Activated CD8-positive, alpha-beta memory T cell treated with anti-CD3 and anti-CD28 coated beads, Interleukin-2, amount 50 U/mL, for 1 hour (primary cell): ENCODE measurements around the gene LRRC55.

Experiments
- DNase-seq: peaks from one replicate; pipeline ENCODE4 v3.0.0-alpha.2; 2020; ENCODE audit errors: extremely low read depth

Gene LRRC55

GRCh38 chr11:57181678-57182305 lies at the start of gene LRRC55:
Gene LRRC55 (plus strand): TSS chr11:57181953. CDS start chr11:57182023, 70 bp downstream.
- DNase-seq, result no peak

DNA sequence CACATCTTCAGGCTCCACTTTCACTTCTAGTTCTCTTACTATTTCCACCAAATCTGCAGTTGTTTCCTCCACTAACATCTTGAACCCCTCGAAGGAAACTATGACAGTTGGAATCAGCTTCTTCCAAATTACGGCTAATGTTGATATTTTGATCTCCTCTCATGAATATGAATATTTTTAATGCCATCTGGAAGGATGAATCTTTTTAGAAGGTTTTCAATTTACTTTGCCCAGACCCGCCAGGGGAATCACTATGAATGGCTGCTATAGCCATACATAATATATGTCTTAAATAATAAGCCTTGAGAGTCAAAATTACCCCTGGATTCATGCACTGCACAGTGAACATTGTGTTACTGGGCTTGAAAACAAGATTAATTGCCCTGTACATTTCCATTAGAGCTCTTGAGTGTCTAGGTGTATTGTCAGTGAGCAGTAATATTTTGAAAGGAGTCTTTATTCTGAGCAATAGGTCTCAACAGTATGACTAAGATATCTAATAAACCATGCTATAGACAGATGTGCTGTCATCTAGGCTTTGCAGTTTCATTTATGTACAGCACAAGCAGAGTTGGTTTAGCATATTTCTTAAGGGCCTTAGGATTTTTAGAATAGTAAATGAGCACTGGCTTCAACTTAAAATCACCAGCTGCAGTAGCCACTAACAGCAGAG lies 48.3 kb upstream of the LRRC55 start:
- no peak for DNase-seq

DNA sequence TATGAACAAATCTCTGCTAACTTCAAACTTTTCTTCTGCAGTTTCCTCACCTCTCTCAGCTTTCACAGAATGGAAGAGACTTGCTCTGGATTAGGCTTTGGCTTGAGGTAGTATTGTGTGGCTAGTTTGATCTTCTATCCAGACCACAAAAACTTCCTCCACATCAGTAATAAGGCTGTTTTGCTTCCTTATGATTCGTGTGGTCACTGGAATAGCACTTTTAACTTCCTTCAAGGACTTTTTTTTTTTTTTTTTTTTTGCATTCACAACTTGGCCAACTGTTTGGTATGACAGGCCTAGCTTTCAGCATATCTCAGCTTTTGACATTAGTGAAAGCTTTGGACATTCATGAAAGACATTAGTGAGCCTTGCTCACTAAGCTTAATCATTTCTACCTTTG lies 47.5 kb upstream of the LRRC55 start:
- DNase-seq, result no peak

GRCh38 chr11:57135020-57135751 lies 46.6 kb upstream of the LRRC55 start:
- DNase-seq, result no peak

- no peak for DNase-seq
Observed at GRCh38 chr11:57140568-57140967, 41.2 kb upstream of the LRRC55 start.

- DNase-seq, result no peak
Observed at GRCh38 chr11:57143459-57143858, 38.3 kb upstream of the LRRC55 start.

GRCh38 chr11:57144075-57144474 lies 37.7 kb upstream of the LRRC55 start:
- DNase-seq, result no peak

- no peak for DNase-seq
Observed at GRCh38 chr11:57144531-57145320, 37.0 kb upstream of the LRRC55 start.

GRCh38 chr11:57146301-57146700 lies 35.5 kb upstream of the LRRC55 start:
- no peak for DNase-seq

DNA sequence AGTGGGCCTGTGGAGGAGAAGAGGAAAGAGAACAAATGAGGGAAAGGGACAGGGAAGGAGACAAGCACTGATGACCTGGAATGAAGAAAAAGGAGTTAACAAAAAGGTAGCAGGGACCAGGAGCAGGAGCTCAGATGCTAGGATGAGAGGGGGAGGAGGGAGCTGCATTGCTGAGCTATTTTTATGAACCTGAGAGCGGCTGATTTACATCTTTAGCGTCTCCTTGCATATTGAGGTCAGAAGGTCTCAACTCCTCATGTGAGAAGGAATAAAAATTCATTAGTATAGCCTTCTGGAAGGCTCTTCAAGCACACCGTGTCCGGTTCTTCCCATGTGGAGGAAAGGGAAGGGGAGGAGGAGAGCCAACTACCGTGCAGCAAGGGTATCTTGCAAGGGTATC lies 33.1 kb upstream of the LRRC55 start:
- DNase-seq, result no peak

DNA sequence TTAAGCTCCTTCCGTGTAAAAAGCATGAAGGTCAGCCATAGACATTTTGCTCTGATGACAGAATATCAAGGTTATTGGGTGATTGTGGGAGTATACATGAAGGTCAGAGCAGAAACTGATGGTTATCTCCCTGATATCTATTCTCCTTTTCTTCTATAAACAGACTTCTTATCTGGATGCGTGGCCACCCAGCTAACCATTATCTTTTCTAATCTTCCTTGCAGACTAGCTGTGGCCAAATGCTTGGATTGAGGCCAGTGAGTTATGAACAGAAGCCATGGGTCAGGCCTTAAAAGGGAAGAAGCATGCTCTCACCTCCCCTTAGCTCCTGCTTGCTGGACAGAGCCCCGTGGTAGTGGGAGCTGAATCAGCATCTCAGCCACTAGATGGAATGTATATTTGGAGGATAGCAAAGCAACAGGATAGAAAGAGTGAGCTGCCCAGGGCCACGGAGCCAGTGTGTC lies 31.3 kb upstream of the LRRC55 start:
- DNase-seq, result no peak

DNA sequence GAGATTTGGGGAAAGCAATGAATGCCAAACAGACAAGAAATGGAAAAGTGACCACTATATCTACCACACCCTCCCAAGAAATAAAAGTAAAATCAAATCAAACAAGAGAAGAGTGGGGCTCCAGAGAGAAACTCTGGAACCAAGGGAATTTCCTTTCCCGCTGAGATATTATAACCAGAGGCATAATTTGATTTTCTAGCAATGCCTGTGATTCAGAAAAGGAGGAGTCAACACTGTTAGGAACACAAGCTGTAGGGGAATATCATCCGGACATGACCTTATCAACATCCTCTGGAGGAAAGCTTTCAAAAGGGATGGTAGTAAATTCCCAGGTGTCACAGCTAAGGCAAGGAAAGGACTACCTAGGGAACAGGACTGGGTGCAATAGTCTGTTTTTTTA lies 29.6 kb upstream of the LRRC55 start:
- no peak for DNase-seq

DNA sequence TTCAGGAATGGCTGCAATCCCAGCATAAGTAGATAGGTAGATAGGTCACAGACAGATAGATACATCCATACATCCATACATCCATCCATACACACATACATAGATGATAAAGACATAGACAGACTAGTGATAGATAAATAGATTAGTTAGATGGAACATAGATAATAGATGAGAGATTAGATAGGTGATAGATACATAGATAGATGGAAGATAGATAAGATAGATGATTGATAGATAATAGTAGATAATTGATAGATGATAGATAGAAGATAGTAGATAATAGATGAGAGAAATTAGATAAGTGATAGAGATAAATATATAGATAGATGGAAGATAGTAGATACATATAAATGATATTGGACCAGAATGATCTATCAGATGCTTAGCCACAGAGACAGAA lies 28.3 kb upstream of the LRRC55 start:
- DNase-seq, result no peak

DNA sequence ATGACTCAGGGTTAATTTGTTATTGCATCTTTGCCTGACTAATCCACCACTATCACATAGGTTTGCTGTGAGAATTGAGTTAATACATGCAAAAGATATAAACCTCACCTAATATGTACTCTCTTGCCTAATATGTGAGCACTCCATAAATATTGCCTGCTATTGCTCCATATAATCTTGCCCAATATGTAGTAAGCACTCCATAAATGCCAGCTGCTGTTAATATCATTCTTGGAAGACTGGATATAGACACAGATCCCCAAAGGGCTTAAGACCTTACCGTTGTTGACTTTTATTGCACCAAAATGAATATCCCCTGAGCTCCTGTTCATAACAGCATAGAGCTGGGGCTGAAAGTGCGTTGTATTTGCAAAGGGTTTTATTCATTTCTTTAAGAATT lies 27.0 kb upstream of the LRRC55 start:
- no peak for DNase-seq

- DNase-seq, result no peak
Observed at GRCh38 chr11:57155400-57155799, 26.4 kb upstream of the LRRC55 start.

- DNase-seq, result no peak
Observed at GRCh38 chr11:57155838-57156607, 25.7 kb upstream of the LRRC55 start.

DNA sequence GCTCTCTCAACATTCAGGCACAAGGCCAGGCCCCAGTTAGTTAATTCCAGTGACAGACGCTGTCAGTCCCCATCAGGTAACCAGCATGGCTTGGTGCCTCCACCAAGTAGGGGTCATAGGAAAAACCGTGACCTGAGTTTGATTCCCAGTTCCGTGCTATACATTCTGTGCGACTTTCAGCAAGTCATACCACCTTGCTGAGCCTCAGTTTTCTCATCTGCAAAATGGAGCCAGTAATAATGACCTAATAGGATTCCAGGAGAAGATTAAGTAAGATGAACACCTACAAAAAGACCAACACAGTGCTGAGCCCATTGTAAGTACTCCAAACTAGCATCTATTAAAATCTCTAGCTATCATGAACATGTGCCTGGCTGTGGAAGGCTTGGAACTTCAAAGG lies 24.8 kb upstream of the LRRC55 start:
- no peak for DNase-seq

DNA sequence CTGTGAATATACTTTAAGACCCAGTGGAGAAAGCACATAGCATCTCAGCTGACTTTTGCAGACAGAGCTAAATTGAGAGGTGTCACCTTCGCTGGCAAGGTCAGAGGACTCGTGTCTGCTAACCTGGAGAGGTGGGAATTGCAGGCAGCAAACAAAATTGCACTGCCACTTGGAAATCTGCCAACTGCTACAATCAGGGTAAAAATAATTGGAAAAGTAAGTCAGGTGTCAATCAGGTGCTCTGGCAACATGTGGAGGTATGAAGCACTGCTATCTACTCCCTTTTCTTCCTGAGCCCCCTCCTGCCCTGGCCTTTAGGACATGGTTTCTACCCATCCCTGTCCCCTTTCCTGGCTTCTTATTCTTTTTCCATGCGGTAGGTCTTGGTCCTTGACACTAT lies 24.1 kb upstream of the LRRC55 start:
- DNase-seq, result no peak

GRCh38 chr11:57158180-57158579 lies 23.6 kb upstream of the LRRC55 start:
- no peak for DNase-seq

DNA sequence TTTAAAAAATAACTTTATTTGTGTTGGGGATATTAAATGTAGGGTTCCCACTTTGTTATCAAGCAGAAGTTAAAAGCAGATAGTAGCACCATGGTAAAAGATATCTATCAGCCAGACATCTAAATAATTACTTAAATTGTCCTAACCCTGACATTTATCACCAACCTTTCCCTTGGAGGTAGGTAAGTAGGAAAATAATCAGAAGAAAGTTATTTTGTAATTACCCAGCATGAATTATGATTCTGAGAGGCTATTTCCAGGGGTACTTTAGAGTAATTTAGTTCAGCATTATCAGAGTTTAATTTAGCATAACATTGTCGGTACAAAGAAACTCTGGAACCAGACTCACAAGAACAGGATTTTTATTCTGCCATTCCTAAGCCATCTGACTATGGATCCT lies 23.2 kb upstream of the LRRC55 start:
- no peak for DNase-seq

GRCh38 chr11:57160665-57161064 lies 21.1 kb upstream of the LRRC55 start:
- no peak for DNase-seq
